ENCODE data around the gene BLVRA. TPM values are rescaled to one million over a fixed set of nuclear protein-coding genes. Genes with fewer than 3 reads are reported as not detected.
"Not testable (repeated sequence)": the region's sequence is repeated elsewhere in the genome, so short reads cannot be mapped to it uniquely, and the experiment has no call there.

The BLVRA gene
- total RNA-seq, 1 experiment from 2014 or later: 40.7 TPM

DNA sequence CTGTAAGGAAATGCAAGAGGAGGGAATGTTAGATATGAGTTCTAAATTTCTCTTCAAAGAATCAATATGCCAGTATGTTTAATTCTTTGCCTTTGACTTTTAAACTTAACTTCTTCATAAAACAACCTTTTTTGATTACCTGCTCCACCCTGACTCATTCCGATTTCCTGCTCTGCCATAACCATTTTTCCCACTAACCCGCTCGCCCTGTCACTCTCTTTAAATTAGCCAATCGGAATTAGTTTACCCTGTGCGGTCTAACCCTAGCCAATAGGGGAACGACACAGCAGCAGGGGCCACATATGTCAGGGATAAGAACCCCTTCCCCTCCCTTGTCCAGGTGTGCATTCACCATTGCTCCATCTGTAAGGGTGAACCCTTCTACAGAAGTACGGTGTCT, 64.9 kb downstream of the BLVRA start:
- not testable (repeated sequence) for H3K4ac ChIP-seq (ENCODE audit: low read depth, low read length); H2BK12ac ChIP-seq (ENCODE audit: insufficient read length, low read depth, low read length); H3K79me2 ChIP-seq (ENCODE audit: insufficient read depth, low read length); H3K27ac ChIP-seq (ENCODE audit: insufficient read length, low read depth, low read length); H3K9me3 Mint-ChIP-seq; H3K56ac ChIP-seq (ENCODE audit: insufficient read length, low read depth, low read length); H2BK20ac ChIP-seq (ENCODE audit: low read depth, low read length, poor library complexity, severe bottlenecking); H3T11ph ChIP-seq (ENCODE audit: low read length); H4K5ac ChIP-seq (ENCODE audit: insufficient read length, low read depth, low read length); H3K4me2 ChIP-seq (ENCODE audit: insufficient read depth, insufficient read length, low read length); H3K9ac ChIP-seq (ENCODE audit: extremely low read depth, insufficient read length, low read length); H2AFZ ChIP-seq (ENCODE audit: low read length); H3K27me3 Mint-ChIP-seq (ENCODE audit: low read depth); H3K23me2 ChIP-seq (ENCODE audit: insufficient read length, low read depth, low read length, poor library complexity, severe bottlenecking); DNase-seq; H3K4me3 Mint-ChIP-seq; H2AK5ac ChIP-seq (ENCODE audit: insufficient read length, low read length); H3K79me1 ChIP-seq (ENCODE audit: insufficient read depth, low read depth, low read length, poor library complexity, severe bottlenecking); H3K27ac Mint-ChIP-seq; H2BK15ac ChIP-seq (ENCODE audit: low read depth, low read length); H3K27me3 ChIP-seq (ENCODE audit: insufficient read depth, low read length); H3K18ac ChIP-seq (ENCODE audit: insufficient read length, low read depth, low read length); H4K91ac ChIP-seq (ENCODE audit: insufficient read length, low read depth, low read length); H3K9me3 ChIP-seq (ENCODE audit: control insufficient read depth, low read depth, low read length); H3K36me3 Mint-ChIP-seq (ENCODE audit: insufficient read depth in 1 of 3, low read depth in 3 of 3); H2BK120ac ChIP-seq (ENCODE audit: low read depth, low read length, poor library complexity, severe bottlenecking); H3K23ac ChIP-seq (ENCODE audit: insufficient read length, low read depth, low read length); H3K14ac ChIP-seq (ENCODE audit: insufficient read depth, low read length); H4K20me1 ChIP-seq (ENCODE audit: control insufficient read depth, insufficient read depth, insufficient read length); H2BK5ac ChIP-seq (ENCODE audit: insufficient read length, low read length); H4K8ac ChIP-seq (replicated peaks; ENCODE audit: insufficient read length, low read depth, low read length)
- peaks cover 11% of the 10 kb centered on the region; the same call in 1 of the 2 replicates for H3K4me1 ChIP-seq (ENCODE audit: insufficient read depth, low read length)
- peaks cover 21 to 23% of the 10 kb centered on the region in 2 experiments for H3K4me1 Mint-ChIP-seq
- WGBS (ENCODE audit: extremely low coverage, insufficient read length, low lambda C conversion rate): 100% methylated on average over 3 of the region's 7 CpGs

All from H9 (cell line).